NCI-H1930 (cell line): ENCODE measurements around the gene SLFN12L.

Experiments
- DNase-seq, 2 experiments: peaks; one replicate each; lab custom pipeline; 2025; lab: John Stamatoyannopoulos, UW

The SLFN12L gene

DNA sequence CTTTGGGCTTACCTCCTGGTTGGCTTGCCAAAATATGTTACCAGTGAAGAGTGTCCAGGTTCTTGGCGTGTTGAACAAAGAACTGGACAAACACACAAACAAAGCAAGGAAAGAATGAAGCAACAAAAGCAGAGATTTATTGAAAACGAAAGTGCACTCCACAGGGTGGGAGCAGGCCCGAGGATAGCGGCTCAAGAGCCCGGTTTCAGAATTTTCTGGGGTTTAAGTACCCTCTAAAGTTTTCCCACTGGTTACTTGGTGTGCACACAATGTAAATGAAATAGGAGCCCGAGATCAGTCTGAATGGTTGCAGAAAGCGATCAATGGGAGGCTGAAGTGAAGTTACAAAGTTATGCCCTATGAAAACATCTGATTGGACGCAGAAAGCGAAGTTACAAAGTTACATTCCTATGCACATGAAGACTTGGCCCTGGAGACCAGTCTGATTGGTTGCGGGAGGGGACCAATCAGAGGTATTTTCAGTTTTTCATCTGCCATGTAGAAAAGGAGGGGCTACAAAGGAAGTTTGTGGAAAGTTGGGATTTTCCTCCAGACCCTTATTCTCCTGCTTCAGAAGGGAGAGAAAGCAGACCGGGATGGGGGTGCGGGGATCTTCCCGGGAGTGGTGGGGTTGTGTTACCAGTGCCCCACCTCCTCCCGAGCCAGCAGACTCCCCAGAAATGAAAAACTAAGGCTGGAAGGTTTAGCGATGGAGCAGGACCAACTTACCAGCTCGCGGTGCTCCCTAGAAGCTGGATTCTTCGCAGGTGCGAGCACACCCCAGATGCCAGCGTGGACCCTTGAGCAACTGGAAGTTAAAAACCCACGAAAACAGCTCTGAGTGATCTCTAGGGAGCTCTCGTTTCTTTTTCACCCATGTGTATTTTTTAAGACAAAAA lies 105.1 kb downstream of the SLFN12L start, which contains the start of gene SLFN12:
Gene SLFN12, minus strand, starts transcription at position 325 of the 899 bp plus-strand sequence. CDS start 9,472 bp downstream, outside the sequence.
- DNase-seq, result no peak

DNA sequence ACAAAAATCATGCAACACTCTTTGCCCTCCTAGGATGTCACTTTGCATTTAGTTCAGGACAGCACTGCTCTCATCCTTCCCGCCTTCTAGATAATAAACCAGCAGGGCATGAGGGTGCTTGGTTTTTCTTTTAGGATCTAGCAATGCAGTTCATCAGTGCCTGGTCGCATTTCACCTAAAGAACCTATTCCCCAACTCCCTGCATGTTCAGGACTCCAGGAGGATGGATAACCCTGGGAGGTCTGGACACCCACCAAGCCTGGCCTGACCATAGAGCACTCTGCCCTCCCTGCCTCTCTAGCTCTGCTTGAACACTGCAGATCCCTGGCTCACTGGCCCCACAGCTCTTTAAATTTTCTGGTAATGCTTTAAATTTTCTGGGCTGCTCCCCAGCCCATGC lies 107.8 kb downstream of the SLFN12L start:
- DNase-seq, result no peak

DNA sequence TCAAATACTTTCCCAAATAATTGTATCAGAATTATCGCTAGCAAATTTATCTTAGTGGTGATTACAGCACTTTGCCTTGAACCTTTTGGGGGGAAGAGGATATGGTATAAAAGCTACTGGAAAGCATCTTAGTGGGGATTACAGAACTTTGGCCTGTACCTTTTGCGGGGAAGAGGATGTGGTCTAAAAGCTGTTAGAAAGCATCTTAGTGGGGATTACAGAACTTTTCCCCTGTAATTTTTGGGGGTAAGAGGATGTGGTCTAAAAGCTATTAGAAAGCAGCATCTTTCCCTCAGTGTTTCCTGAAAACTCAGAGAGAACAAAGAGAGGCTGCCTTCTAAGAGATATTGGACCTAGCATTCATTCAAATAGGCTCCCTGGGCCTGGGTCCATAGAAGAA lies 109.2 kb downstream of the SLFN12L start:
- no peak for DNase-seq

DNA sequence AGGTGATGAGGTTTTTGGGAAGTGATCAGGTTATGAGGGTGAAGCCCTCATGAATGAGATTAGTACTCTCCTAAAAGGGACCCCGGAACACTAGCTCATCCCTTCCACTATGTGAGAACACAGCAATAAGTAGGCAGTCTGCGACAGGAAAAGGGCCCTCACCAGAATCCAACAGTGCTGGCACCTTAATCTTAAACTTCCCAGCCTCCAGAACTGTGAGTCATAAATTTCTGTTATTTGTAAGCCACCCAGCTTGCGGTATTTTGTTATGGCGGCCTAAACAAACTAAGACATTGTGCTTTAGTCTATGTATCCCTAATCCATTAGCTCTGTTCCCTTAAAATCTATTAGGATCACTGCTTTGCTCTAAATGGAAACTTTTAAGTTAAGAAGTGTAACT lies 113.7 kb downstream of the SLFN12L start:
- DNase-seq, result no peak
